GM18861 (cell line): ENCODE measurements around the gene RAD51B.

Source experiments
- ATAC-seq: cut with Tn5 transposase; IDR thresholded peaks from one replicate; pipeline ENCODE4 v1.9.1; 2021; ENCODE audit not compliant: unreplicated experiment

The RAD51B gene

GRCh38 chr14:68633131-68633991 lies 813.8 kb downstream of the RAD51B start:
- ATAC-seq: no peak

GRCh38 chr14:68634332-68634731 lies 814.8 kb downstream of the RAD51B start:
- no peak for ATAC-seq

- ATAC-seq: no peak
Observed at GRCh38 chr14:68634874-68635595, 815.5 kb downstream of the RAD51B start.

GRCh38 chr14:68636597-68636996 lies 817.0 kb downstream of the RAD51B start:
- ATAC-seq: no peak

DNA sequence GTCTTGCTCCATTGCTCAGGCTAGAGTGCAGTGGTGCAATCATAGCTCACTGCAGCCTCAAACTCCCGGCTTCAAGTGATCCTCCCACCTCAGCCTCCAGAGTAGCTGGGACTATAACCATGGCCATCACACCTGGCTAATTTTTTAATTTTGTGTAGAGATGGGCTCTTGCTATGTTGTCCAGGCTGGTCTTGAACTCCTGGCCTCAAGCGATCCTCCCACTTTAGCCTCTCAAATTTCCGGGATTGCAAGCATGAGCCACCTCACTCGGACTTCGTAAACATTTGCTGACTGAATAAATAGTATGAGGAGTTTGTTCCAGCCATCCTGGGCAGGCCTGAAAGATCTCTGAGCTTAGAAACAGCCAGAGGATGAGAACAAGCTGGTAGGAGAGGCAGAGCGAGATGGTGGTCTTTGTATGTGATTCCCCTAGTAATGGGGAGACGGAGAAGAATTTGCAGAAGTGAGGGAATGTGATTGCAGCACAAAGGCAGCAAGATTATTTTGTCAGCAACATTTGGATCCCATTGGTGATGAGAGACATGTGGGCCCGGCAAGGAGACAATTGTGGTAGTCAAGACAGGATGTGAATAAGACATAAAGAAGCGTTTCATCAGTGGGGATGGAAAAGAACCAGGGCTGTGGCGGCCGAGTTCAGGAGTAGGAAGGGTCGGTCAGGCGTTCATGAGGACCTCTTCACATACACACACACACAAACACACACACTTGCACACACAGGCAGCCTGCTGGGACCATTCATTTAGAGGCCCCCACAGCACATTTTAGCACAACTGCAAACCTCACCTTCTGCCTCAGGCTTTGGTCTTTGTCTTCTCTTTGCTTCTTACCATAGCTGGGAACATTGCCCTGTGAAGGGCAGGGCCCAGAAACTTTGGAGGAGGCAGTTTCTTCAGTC lies 817.8 kb downstream of the RAD51B start:
- ATAC-seq: no peak

DNA sequence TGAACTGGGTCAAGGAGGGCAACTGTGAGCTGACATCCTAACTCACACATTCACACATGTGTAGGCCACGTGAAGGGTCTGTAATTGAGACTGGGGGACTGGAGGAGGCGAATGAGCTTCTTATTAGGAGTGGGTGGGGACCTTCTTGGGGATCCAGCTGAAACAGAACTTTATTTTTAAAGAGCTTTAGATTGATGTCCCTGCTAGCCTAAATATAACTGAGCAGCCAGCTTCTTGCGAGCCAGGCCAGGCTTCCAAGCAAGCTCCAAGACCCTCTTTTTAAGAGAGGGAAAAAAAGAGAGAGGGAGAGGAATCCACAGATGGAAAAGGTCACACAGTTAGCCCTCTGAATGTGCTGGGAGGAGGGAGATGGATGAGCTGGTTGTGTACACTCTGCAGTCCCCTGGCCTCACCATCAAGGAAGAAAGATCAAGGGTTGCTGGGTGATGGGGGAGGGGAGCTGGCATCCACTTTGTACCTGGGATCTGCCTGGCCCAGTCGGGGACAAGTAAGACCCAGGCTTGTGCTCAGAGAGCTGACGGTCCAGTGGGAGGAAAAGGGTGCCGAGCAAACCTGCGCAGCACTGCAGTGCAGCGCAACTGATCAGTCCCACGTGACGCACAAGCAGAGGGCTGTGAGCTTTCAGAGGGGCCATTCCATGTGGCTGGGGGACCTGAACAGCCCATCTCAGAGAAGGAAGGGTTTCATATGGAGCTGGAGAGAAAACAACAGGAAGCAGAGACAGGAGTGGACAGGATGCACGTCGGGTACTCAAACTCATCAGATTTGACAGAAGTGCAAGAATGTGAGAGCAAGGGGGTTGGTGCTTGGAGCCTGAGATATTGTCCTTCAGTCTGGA lies 818.8 kb downstream of the RAD51B start:
- no peak for ATAC-seq

- no peak for ATAC-seq
Observed at GRCh38 chr14:68639000-68639757, 819.6 kb downstream of the RAD51B start.

DNA sequence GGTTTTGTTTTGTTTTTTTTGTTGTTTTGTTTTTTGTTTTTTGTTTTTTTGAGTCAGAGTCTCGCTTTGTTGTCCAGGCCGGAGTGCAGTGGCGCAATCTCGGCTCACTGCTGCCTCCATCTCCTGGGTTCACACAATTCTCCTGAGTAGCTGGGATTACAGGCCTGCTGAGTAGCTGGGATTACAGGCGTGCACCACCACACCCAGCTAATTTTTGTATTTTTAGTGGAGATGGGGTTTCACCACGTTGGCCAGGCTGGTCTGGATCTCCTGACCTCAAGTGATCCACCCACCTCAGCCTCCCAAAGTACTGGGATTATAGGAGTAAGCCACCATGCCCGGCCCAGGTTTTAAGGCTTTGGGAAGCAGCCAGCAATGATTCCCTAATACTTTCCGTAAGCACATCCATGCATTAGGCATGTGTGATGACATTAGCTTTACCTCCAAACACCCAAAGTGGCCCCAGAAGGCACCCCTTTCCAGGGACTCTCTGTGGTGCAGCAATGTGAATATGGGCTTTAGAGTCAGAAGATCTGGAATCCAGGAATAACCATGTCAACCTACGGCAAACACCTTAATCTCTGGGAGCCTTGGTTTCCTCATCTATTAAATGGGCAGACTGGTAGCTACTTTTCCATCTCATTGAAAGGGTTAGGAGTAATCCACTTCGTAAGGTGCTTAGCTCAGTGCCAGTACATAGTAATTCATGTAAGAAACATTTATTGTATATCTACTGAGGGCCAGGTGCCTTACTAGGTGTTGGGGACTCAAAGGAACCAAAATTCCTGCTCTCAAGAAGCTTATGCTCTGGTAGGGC lies 820.4 kb downstream of the RAD51B start:
- ATAC-seq: no peak

DNA sequence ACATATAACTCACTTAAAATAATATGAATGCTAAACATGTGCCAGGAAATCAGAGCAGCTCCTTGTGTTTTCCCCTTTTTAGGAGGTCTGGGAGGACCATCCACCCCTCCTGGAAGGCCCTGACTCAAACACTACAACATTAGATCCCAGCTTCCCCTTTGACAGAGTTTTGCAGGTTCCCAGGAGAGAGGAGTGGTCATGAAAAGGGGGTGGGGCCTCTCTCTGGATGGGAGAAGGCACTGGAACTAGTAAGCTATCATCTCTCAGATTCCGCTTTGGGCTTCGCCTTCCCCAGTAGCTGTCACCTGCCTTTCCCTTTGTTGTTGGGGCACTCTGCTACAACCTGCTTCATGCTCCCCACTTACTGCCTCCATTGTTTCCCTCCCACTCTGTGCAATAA lies 824.1 kb downstream of the RAD51B start:
- no peak for ATAC-seq

GRCh38 chr14:68644101-68644500 lies 824.5 kb downstream of the RAD51B start:
- ATAC-seq: no peak

- ATAC-seq: no peak
Observed at GRCh38 chr14:68645371-68645770, 825.8 kb downstream of the RAD51B start.

- ATAC-seq: no peak
Observed at GRCh38 chr14:68649476-68650189, 830.1 kb downstream of the RAD51B start.

- no peak for ATAC-seq
Observed at GRCh38 chr14:68650404-68650994, 830.9 kb downstream of the RAD51B start.

GRCh38 chr14:68651075-68651474 lies 831.5 kb downstream of the RAD51B start:
- no peak for ATAC-seq

DNA sequence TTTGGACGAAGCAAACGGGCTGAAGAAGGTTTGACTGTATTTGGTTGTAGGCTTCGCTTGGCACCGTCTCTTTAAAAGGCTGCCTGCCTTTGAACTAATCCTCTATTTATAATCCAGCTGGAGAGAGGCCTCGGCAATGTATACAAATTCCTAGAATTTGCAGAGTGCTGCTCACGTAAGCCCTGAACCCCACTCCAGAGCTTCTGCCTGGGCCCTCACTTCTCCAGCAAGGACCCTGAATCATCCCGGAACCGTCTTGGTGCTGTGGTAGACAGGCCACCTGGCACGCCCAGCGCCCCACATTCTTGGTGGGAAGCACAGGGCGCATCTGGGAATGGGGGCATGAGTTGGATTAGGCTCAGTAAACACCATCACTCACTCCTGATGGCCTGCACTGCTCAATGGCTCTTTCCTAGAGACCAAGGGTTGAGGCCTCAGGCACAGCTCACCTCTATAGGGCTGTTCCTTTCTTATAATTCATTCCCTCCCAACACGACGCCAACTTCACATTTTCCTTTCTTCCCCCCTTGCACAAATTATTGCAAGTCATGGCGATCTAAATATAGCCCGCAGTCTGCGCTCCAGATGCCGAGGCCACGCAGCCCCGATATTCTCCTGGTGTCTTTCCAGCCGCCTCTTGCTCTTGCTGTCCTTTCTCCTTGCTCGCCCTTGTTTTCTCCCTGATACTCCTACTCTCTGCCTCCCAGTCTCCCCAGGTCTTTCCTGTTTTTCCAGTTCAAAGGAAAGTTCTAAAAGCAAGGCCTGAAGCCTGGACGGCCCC lies 832.3 kb downstream of the RAD51B start:
- no peak for ATAC-seq

DNA sequence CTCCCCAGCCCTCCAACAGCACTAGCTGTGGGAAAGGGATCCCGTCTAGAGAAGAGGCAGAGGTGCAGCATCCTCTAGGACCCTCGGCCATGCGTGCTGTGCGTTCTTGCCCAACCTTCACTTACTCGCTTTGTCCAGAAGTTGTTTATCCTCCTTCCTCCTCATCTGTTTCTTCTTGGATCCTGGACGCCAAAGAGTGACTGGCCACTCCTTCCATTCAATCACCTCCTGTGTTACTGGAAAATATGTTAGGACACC lies 832.8 kb downstream of the RAD51B start:
- no peak for ATAC-seq

DNA sequence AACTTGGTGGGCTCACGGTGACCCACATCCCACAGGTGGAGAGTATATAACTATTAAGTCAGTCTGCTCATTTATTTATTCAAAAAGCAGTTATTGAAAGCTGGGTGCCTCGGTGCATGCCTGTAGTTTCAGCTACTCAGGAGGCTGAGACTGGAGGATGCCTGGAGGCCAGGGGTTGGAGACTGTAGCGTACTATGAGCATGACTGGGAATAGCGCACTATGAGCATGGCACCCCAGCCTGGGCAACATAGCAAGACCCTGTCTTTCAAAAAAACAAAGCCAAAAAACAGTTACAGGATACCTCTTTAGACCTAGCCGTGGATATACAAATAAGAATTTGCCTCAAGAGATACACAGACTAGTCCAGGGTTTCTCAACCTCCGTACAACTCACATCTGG lies 833.5 kb downstream of the RAD51B start:
- ATAC-seq: no peak
